Measurements from ENCODE around the gene PHACTR4. TPM values are rescaled to one million over a fixed set of nuclear protein-coding genes. Genes with fewer than 3 reads are reported as not detected.
A peak's percentile ranks its signal among the peaks of the same experiment; 100 is the strongest.
"Not testable (repeated sequence)": the region's sequence is repeated elsewhere in the genome, so short reads cannot be mapped to it uniquely, and the experiment has no call there.

Gene PHACTR4
- total RNA-seq, 6 experiments from 2014 or later = 16.1 to 25.8 (median 23.3) TPM

GRCh38 chr1:28470146-28470545 lies 100.6 kb downstream of the PHACTR4 start:
- Histone ChIP-seq H3K4me3 (no peak overlapping the region), H3K36me3 (peaks cover 0 to 42% (median 16%) of the 10 kb centered on the region in 4 donors), H3K9me3 (no peaks in the 10 kb centered on the region), H3K27me3 (no peaks in the 10 kb centered on the region), H3K27ac (no peak overlapping the region), H3K4me1 (no peaks in the 10 kb centered on the region)
- TF ChIP-seq POLR2A (IDR thresholded peaks at IDR 0.05) (no peak), CTCF (IDR thresholded peaks at IDR 0.05) (no peak)
- peak in 2 of 4 donors; percentile 58 to 63 for ATAC-seq
- DNase-seq = no peak
- 92% methylated on average over 2 of the region's 2 CpGs for WGBS (ENCODE audit: insufficient coverage, low coverage, low lambda C conversion rate, missing lambda C conversion rate)
- intact Hi-C loops (cut with DNase I) = no loop called here

GRCh38 chr1:28479497-28479896 lies 110.0 kb downstream of the PHACTR4 start:
- H3K27ac ChIP-seq; ATAC-seq; H3K27me3 ChIP-seq; H3K4me1 ChIP-seq; H3K9me3 ChIP-seq; DNase-seq; intact Hi-C loops (cut with DNase I); H3K4me3 ChIP-seq: not testable (repeated sequence)
- H3K36me3 ChIP-seq = peaks cover 0 to 80% (median 19%) of the 10 kb centered on the region in 4 donors
- WGBS (ENCODE audit: insufficient coverage, low coverage, low lambda C conversion rate, missing lambda C conversion rate) = 85% methylated on average over 13 of the region's 13 CpGs

GRCh38 chr1:28480308-28480707 lies 110.8 kb downstream of the PHACTR4 start:
- 83% methylated on average over 5 of the region's 5 CpGs for WGBS (ENCODE audit: insufficient coverage, low coverage, low lambda C conversion rate, missing lambda C conversion rate)
- no peaks in the 10 kb centered on the region for H3K4me1 ChIP-seq
- H3K36me3 ChIP-seq = peaks cover 0 to 79% (median 19%) of the 10 kb centered on the region in 4 donors
- H3K4me3 ChIP-seq = no peak overlapping the region
- no peak overlapping the region for H3K27ac ChIP-seq
- DNase-seq (no peak), ATAC-seq (no peak)
- no peaks in the 10 kb centered on the region for H3K9me3 ChIP-seq
- intact Hi-C loops (cut with DNase I) = no loop called here
- TF ChIP-seq CTCF (IDR thresholded peaks at IDR 0.05) (no peak), POLR2A (IDR thresholded peaks at IDR 0.05) (no peak)
- H3K27me3 ChIP-seq = no peaks in the 10 kb centered on the region

GRCh38 chr1:28482138-28482537 lies 112.6 kb downstream of the PHACTR4 start:
- no peak for ATAC-seq

GRCh38 chr1:28482702-28483101 lies 113.2 kb downstream of the PHACTR4 start:
- H3K4me3 ChIP-seq = no peak overlapping the region
- no peaks in the 10 kb centered on the region for H3K27me3 ChIP-seq
- intact Hi-C loops (cut with DNase I) = no loop called here
- WGBS (ENCODE audit: insufficient coverage, low coverage, low lambda C conversion rate, missing lambda C conversion rate) = 80% methylated on average over 1 of the region's 2 CpGs
- H3K27ac ChIP-seq = no peak overlapping the region
- ATAC-seq = no peak
- peaks cover 0 to 74% (median 21%) of the 10 kb centered on the region in 4 donors for H3K36me3 ChIP-seq
- H3K4me1 ChIP-seq = no peaks in the 10 kb centered on the region
- no peaks in the 10 kb centered on the region for H3K9me3 ChIP-seq
- TF ChIP-seq CTCF (IDR thresholded peaks at IDR 0.05) (no peak), POLR2A (IDR thresholded peaks at IDR 0.05) (no peak)
- DNase-seq = no peak

More at GRCh38 chr1:28482138-28482537, 112.6 kb downstream of the PHACTR4 start:
- Histone ChIP-seq H3K36me3 (peaks cover 0 to 76% (median 21%) of the 10 kb centered on the region in 4 donors), H3K9me3 (no peaks in the 10 kb centered on the region), H3K27me3 (no peaks in the 10 kb centered on the region), H3K27ac (no peak overlapping the region), H3K4me3 (no peak overlapping the region), H3K4me1 (no peaks in the 10 kb centered on the region)
- DNase-seq = no peak
- TF ChIP-seq POLR2A (IDR thresholded peaks at IDR 0.05) = no peak
- TF ChIP-seq CTCF (IDR thresholded peaks at IDR 0.05) = no peak
- WGBS (ENCODE audit: insufficient coverage, low coverage, low lambda C conversion rate, missing lambda C conversion rate) = 88% methylated on average over 3 of the region's 3 CpGs
- intact Hi-C loops (cut with DNase I) = no loop called here
